Activated T-cell treated with anti-CD3 and anti-CD28 coated beads, Interleukin-2, amount 50 U/mL, for 24 hours (primary cell): Measurements from ENCODE around the gene LIN37.

Experiments used
- DNase-seq: peaks from one replicate; pipeline ENCODE4 v3.0.0-alpha.2; 2020
- H3K27ac Mint-ChIP-seq: 2 replicates; pipeline ENCODE4 v1.8.0; 2020; ENCODE audit warnings: mild to moderate bottlenecking, mixed read lengths
- H3K27me3 Mint-ChIP-seq: 2 replicates; pipeline ENCODE4 v1.8.0; 2020; ENCODE audit warnings: mixed read lengths
- H3K36me3 Mint-ChIP-seq: 2 replicates; pipeline ENCODE4 v1.8.0; 2020; ENCODE audit warnings: low read depth, mixed read lengths
- H3K4me1 Mint-ChIP-seq: 2 replicates; pipeline ENCODE4 v1.8.0; 2020; ENCODE audit warnings: low read depth, mixed read lengths
- H3K4me3 Mint-ChIP-seq: 2 replicates; pipeline ENCODE4 v1.8.0; 2020; ENCODE audit warnings: mild to moderate bottlenecking, moderate library complexity, mixed read lengths
- H3K9me3 Mint-ChIP-seq: 2 replicates; pipeline ENCODE4 v1.8.0; 2020; ENCODE audit warnings: mixed read lengths

Gene LIN37

DNA sequence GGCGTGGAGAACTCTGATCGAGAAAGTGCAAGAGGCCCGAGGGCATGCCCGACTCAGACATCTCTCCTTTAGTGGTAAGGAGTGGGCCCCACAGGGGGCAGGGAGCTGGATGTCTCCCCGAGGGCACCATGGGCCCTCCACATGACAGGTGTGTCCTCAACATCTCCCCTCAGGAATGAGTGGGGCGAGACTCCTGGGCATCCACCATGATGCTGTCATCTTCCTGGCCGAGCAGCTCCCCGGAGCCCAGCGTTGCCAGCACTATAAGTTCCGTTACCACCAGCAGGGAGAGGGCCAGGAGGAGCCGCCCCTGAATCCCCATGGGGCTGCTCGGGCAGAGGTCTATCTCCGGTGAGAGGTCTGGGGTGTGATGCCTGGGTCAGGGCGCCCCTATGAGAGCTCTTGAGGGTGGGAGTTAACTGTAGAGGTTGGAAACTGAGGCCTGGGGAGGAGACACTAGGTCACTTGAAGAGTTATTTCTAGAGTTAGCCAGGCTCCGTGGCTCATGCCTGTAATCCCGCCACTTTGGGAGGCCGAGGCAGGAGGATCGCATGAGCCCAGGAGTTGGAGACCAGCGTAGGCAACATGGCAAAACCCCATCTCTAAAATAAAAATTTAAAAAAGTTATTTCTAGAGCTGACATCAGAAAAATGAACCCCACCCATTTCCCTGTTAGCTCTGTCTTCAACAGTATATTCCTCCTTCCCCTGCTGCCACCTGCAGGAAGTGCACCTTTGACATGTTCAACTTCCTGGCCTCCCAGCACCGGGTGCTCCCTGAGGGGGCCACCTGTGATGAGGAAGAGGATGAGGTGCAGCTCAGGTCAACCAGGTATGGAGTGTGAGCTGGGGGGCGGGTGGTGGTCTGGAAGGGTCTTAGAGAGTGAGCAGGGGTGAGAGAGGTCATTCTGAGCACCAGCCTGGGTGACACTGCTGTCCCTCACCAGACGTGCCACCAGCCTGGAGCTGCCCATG is 11.2 kb upstream of the LIN37 start:
- no peaks in the 10 kb centered on the region for H3K9me3 Mint-ChIP-seq
- DNase-seq = no peak

GRCh38 chr19:35738021-35738886 is 10.1 kb upstream of the LIN37 start:
- Mint-ChIP-seq H3K36me3 (peaks cover 90% of the 10 kb centered on the region), H3K9me3 (no peaks in the 10 kb centered on the region), H3K27ac (peak overlapping the region; percentile 96), H3K4me1 (peaks cover 42% of the 10 kb centered on the region), H3K27me3 (no peaks in the 10 kb centered on the region), H3K4me3 (no peak overlapping the region)
- DNase-seq = no peak

More for the DNA sequence above, 11.2 kb upstream of the LIN37 start:
- Mint-ChIP-seq H3K4me3 (no peak overlapping the region), H3K27me3 (no peaks in the 10 kb centered on the region), H3K27ac (peak overlapping the region; percentile 88), H3K36me3 (peaks cover 89% of the 10 kb centered on the region), H3K4me1 (peaks cover 32% of the 10 kb centered on the region)

- H3K4me3 Mint-ChIP-seq = no peak overlapping the region
- peaks cover 88% of the 10 kb centered on the region for H3K36me3 Mint-ChIP-seq
- peak overlapping the region; percentile 96 for H3K27ac Mint-ChIP-seq
These were observed 9.5 kb upstream of the LIN37 start for GRCh38 chr19:35738887-35739229.

GRCh38 chr19:35739275-35740107 is 8.9 kb upstream of the LIN37 start:
- peak overlapping the region; percentile 99 for H3K4me3 Mint-ChIP-seq
- no peaks in the 10 kb centered on the region for H3K9me3 Mint-ChIP-seq
- H3K36me3 Mint-ChIP-seq = peaks cover 88% of the 10 kb centered on the region
- no peak for DNase-seq
- H3K4me1 Mint-ChIP-seq = peaks cover 54% of the 10 kb centered on the region
- peak overlapping the region; percentile 96 for H3K27ac Mint-ChIP-seq
- H3K27me3 Mint-ChIP-seq = no peaks in the 10 kb centered on the region

More at GRCh38 chr19:35738887-35739229, 9.5 kb upstream of the LIN37 start:
- peaks cover 47% of the 10 kb centered on the region for H3K4me1 Mint-ChIP-seq
- H3K27me3 Mint-ChIP-seq = no peaks in the 10 kb centered on the region
- H3K9me3 Mint-ChIP-seq = no peaks in the 10 kb centered on the region
- DNase-seq = no peak

- peak overlapping the region; percentile 99 for H3K4me3 Mint-ChIP-seq
- H3K27me3 Mint-ChIP-seq = no peaks in the 10 kb centered on the region
- H3K36me3 Mint-ChIP-seq = peaks cover 86% of the 10 kb centered on the region
- peaks cover 54% of the 10 kb centered on the region for H3K4me1 Mint-ChIP-seq
- H3K27ac Mint-ChIP-seq = peak overlapping the region; percentile 96
- DNase-seq = no peak
- H3K9me3 Mint-ChIP-seq = no peaks in the 10 kb centered on the region
These were observed 8.3 kb upstream of the LIN37 start for GRCh38 chr19:35740108-35740422.

DNA sequence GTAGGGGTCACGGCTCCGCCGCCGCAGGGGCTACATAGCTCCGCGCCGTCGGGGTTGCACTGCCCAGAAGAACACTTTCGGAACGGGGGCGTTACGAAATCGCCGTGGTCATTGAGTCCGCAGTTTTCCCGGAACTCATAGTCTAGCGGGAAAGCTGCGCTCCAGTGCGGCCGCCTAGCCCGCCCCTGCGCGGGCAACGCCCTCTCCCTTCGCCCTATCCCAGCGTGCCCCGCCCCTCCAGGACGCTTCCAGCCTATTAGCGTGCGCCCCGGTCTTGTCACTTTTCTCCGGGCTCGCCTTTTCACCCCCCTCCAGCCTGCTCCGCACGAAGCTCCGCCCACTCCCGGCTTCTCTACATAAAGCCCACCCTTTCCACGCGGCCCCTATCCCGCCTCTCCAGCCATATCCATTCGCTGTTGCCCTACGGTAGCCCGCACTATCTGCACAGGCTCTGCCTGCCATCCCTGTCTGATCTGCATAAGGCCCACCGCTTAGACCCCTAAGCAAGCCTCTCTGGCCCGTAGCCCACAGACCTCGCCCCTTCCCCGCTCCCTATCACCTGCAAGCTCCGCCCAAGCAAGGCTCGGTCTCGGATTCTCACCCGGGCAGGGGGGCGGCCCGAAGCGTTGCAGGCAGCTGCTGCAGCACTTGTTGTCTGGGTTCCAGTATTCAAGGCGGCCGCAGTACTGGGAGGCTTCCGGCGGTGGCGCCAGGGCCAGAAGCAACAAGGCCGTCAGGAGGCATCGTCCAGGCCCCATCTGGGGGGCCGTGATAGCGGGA is 7.8 kb upstream of the LIN37 start:
- Mint-ChIP-seq H3K4me3 (peak overlapping the region; percentile 99), H3K9me3 (no peaks in the 10 kb centered on the region), H3K27me3 (no peaks in the 10 kb centered on the region), H3K36me3 (peaks cover 85% of the 10 kb centered on the region), H3K27ac (peak overlapping the region; percentile 96), H3K4me1 (peaks cover 54% of the 10 kb centered on the region)
- DNase-seq = peak; percentile 95

- Mint-ChIP-seq H3K36me3 (peaks cover 84% of the 10 kb centered on the region), H3K27ac (peak overlapping the region; percentile 98), H3K4me3 (peak overlapping the region; percentile 99), H3K9me3 (no peaks in the 10 kb centered on the region), H3K4me1 (peaks cover 60% of the 10 kb centered on the region), H3K27me3 (no peaks in the 10 kb centered on the region)
- DNase-seq = no peak
These were observed 7.2 kb upstream of the LIN37 start for GRCh38 chr19:35741203-35741515.

DNA sequence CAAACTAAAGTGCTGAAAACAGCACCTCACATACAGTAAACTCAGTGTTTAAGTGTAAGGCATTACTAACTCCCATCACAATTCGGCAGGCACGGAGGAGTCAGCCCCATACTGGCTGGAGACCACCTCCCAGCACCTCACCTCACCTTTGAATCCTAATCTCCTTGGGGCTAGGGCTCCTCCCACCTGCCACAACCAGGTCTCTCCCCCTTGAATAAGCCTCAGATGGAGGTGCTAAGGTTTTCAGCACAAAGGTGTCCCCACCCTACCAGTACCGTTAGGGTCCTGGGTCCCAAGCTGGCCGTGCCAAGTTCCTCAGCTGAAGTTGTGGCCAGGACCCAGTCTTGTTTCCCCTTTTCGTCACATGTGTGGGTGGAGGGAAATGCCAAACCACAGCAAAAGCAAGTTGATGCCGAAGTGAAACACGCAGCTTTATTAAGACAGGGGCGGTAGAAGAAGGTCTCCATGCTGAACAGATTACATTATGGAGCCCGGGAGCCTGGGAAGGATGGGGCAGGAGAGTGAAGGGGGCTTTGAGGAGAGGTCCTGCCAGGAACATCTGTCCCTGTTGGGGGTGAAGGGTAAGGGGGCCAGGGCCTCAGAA is 6.2 kb upstream of the LIN37 start, which contains the start of gene IGFLR1:
TSS of gene IGFLR1 (minus strand) at position 332 of the 604 bp plus-strand sequence. CDS start 1,272 bp downstream, outside the sequence.
- H3K4me3 Mint-ChIP-seq = peak within 1 kb of the TSS; percentile 99
- H3K27ac Mint-ChIP-seq = peak within 1 kb of the TSS; percentile 98
- no peaks in the 10 kb centered on the region for H3K9me3 Mint-ChIP-seq
- peak; percentile 82 for DNase-seq
- peaks cover 61% of the 10 kb centered on the region for H3K4me1 Mint-ChIP-seq
- no peaks in the 10 kb centered on the region for H3K27me3 Mint-ChIP-seq
- H3K36me3 Mint-ChIP-seq = peaks cover 77% of the 10 kb centered on the region

- Mint-ChIP-seq H3K9me3 (no peaks in the 10 kb centered on the region), H3K27me3 (no peaks in the 10 kb centered on the region), H3K4me1 (peaks cover 70% of the 10 kb centered on the region)
These were observed 4.5 kb upstream of the LIN37 start for GRCh38 chr19:35743640-35744429.

GRCh38 chr19:35744430-35745327 is 3.7 kb upstream of the LIN37 start:
- H3K27me3 Mint-ChIP-seq = no peaks in the 10 kb centered on the region
- peaks cover 62% of the 10 kb centered on the region for H3K36me3 Mint-ChIP-seq
- peak overlapping the region; percentile 99 for H3K4me3 Mint-ChIP-seq
- peak overlapping the region; percentile 100 for H3K27ac Mint-ChIP-seq
- peak; percentile 93 for DNase-seq
- H3K9me3 Mint-ChIP-seq = no peaks in the 10 kb centered on the region
- H3K4me1 Mint-ChIP-seq = peaks cover 66% of the 10 kb centered on the region

More at GRCh38 chr19:35743640-35744429, 4.5 kb upstream of the LIN37 start:
- Mint-ChIP-seq H3K27ac (peak overlapping the region; percentile 100), H3K4me3 (peak overlapping the region; percentile 99), H3K36me3 (peaks cover 71% of the 10 kb centered on the region)
- DNase-seq = no peak

DNA sequence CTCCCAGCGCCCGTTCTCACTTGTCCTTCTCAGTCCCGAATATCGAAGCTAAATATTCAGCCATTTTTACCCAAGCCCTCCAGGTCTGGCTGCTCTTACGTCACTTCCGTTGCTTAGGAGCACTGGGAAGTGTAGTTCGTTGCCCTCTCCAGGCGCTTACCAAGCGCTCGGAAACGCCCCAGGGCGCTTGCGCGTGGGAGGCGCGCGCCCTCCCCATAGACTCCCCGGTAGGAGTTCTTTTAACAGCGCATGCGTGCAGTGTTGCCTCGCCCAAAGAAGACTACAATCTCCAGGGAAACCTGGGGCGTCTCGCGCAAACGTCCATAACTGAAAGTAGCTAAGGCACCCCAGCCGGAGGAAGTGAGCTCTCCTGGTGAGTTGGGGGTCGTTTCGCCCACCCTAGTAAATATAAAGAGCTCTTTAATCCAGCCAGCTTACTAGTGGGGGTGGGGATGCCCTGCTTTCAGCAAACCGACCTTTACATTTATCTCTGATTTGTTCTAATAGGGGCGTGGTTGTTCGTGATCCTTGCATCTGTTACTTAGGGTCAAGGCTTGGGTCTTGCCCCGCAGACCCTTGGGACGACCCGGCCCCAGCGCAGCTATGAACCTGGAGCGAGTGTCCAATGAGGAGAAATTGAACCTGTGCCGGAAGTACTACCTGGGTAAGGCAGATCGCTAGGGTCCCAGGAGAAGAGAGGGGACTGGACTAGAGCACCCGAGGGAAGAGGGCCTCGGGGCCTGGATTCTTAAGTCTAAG is 2.9 kb upstream of the LIN37 start, which contains the start of the genes PSENEN and U2AF1L4:
TSS of gene PSENEN (plus strand) at position 324 of the 759 bp plus-strand sequence. CDS start at position 604, 280 bp downstream.
TSS of gene U2AF1L4 (minus strand) at position 91 of the 759 bp plus-strand sequence. CDS start at position 64, 27 bp downstream.
- Mint-ChIP-seq H3K4me3 (peak within 1 kb of the TSS; percentile 99), H3K36me3 (peaks cover 56% of the 10 kb centered on the region), H3K27me3 (no peaks in the 10 kb centered on the region), H3K27ac (peak within 1 kb of the TSS; percentile 100), H3K9me3 (no peaks in the 10 kb centered on the region), H3K4me1 (peaks cover 70% of the 10 kb centered on the region)
- peak; percentile 93 for DNase-seq
